ENCODE measurements around the gene CEP63.

The CEP63 gene

DNA sequence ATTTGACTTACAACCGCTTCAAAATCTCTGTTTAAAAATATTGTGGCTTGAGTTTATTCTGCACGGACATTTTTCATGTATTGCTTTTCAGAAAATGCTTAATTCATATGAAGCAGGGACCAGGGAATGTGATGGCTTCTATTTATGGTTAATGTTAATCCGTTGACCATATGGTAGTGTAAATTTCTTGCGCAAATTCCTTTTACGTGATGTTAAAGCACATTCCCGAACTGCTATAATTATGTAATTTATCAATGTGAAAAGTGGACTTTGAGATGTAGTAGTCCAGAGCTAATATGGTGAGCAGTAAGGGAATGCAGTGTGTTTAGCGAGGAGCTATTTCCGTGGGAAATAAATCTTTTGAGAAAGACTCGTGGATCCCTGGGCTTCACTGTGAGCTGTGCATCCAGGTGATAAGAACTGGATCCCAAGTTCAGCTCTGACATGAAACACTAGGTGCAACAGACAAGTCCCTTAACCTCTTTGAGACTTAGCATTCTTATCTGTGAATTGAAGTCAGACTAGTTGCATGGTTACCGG is 27.4 kb upstream of the CEP63 start:
- H3K4me3 ChIP-seq (ENCODE audit: low read length) = no peak overlapping the region
- DNase-seq (ENCODE audit: low read depth) = no peak
- TF ChIP-seq, protein P1, sequence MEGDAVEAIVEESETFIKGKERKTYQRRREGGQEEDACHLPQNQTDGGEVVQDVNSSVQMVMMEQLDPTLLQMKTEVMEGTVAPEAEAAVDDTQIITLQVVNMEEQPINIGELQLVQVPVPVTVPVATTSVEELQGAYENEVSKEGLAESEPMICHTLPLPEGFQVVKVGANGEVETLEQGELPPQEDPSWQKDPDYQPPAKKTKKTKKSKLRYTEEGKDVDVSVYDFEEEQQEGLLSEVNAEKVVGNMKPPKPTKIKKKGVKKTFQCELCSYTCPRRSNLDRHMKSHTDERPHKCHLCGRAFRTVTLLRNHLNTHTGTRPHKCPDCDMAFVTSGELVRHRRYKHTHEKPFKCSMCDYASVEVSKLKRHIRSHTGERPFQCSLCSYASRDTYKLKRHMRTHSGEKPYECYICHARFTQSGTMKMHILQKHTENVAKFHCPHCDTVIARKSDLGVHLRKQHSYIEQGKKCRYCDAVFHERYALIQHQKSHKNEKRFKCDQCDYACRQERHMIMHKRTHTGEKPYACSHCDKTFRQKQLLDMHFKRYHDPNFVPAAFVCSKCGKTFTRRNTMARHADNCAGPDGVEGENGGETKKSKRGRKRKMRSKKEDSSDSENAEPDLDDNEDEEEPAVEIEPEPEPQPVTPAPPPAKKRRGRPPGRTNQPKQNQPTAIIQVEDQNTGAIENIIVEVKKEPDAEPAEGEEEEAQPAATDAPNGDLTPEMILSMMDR (conservative IDR thresholded peaks at IDR 0.05; ENCODE audit: low read depth, low read length) = no peak

DNA sequence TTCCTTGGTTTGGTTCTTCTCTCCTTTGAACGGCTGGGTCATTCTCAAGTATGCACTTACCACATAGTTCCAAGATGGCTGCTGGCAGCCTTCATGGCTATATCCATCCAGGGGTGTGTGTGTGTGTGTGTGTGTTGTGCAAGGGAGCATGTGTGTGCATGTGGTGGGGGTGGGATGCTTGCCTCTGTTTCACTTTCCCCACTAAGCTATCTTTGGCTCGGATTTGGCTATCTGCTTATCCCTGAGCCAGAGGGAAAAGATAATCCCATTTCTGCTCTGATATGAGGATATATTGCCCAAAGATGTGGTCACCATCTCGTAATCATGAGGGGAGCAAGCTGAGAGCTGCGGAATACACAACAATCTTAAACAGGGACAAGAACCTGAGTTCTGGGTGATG is 26.3 kb upstream of the CEP63 start:
- DNase-seq (ENCODE audit: low read depth) = no peak
- H3K4me3 ChIP-seq (ENCODE audit: low read length) = no peak overlapping the region
- TF ChIP-seq, protein P1 (conservative IDR thresholded peaks at IDR 0.05; ENCODE audit: low read depth, low read length) = no peak

DNA sequence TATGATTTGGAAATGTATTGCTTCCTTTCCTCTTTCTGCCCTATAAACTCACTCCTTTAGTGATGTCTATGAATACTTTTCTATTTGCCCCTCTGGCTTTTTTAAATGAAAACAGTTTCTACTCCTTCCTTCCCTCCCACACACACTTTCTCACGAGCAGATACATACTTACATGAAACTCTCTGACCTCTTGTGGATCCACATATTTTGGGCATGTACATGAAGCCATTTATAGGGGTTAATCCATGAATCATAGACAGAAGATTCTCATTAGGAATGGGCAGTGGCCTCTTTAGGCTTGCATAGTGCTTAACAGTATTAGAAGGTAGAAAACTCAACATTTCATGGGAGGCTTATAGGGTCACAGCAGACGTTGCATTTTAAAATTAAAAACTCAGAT is 24.9 kb upstream of the CEP63 start:
- no peak overlapping the region for H3K4me3 ChIP-seq (ENCODE audit: low read length)
- TF ChIP-seq, protein P1 (conservative IDR thresholded peaks at IDR 0.05; ENCODE audit: low read depth, low read length) = no peak
- peak; percentile 36 for DNase-seq (ENCODE audit: low read depth)

DNA sequence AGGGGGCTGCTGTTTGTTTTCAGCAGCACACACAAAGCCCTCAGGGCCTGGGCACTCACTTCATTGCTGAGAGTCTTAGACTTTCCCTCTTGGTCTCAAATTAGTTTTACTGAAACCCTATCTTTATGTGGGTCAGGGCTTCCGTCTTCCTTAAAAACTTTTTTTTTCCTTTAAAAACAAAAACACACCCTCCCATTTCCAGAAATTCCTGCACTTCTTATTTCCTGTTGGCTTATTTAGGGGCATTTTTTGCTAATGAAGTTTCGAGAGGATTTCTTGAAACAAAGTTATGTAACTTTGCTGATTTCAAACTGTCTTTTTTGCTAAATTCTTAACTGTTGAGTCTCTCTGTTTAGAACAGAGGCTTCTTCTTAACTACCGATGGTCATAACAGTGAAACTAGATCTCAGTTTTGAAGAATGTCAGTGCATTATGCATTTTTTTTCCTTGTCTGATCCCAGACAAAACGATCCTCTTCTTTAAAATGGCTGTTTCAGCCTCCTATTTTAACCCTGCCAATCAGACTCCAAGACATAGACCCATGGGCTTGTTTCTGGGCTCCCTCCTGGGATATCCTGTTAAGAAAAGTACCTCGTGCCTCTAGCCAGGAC is 23.4 kb upstream of the CEP63 start:
- TF ChIP-seq, protein P1 (conservative IDR thresholded peaks at IDR 0.05; ENCODE audit: low read depth, low read length) = no peak
- DNase-seq (ENCODE audit: low read depth) = no peak
- no peak overlapping the region for H3K4me3 ChIP-seq (ENCODE audit: low read length)

DNA sequence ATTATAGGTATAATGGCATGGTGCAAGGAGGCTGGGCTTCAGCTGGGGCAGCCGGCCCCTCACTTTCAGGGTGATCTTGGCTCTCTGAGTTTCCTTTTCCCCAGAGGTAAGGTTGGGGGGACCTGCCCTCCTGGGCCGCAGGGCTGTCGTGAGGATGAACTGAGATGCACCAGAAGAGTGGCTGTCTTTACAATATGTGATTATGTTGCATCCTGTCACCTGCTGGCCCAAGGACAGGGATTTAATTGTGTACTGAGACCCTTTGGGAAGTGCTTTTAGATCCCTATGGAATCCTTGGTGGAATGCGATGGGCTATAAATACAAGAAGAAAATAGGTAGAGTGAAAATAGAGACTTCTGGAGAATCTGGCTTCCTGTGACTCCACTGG is 22.2 kb upstream of the CEP63 start:
- H3K4me3 ChIP-seq (ENCODE audit: low read length) = no peak overlapping the region
- no peak for DNase-seq (ENCODE audit: low read depth)
- TF ChIP-seq, protein P1 (conservative IDR thresholded peaks at IDR 0.05; ENCODE audit: low read depth, low read length) = no peak

DNA sequence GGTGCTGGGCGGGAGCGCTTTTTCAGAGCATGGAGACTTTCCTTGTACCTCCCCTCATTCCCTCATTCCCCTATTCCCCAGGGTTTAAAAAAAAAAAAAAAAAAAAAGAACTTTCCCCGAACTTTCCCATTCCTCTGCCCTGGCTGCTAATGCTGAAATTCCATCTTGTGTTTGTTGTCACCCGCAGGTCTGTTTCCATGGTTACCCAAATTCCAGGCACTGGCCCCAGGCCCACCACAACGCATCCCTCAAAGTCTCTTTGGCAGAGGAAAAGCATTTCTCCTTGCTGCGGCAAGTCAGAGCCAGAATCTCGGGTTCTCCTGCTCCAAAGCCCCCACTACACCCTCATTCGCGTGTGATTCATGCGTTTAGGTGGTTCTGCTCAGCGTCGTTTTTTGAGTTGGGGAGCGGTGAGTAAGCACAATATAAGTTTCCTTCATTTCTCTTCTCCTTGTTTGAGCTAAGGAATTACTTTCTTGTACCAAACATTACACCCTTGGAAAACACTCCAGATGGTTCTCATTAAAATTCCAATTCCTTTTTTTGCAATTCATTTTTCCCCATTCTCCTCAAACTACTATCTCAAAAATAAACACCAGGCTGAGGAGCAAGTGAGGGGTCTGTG is 21.7 kb upstream of the CEP63 start:
- DNase-seq (ENCODE audit: low read depth) = peak; percentile 85
- TF ChIP-seq, protein P1 (conservative IDR thresholded peaks at IDR 0.05; ENCODE audit: low read depth, low read length) = no peak
- H3K4me3 ChIP-seq (ENCODE audit: low read length) = no peak overlapping the region

All from retinal pigment epithelial cell (primary cell).